ENCODE measurements around the gene TBL1X.
A peak's percentile ranks its signal among the peaks of the same experiment; 100 is the strongest.
"Not testable (repeated sequence)": the region's sequence is repeated elsewhere in the genome, so short reads cannot be mapped to it uniquely, and the experiment has no call there.

The TBL1X gene

DNA sequence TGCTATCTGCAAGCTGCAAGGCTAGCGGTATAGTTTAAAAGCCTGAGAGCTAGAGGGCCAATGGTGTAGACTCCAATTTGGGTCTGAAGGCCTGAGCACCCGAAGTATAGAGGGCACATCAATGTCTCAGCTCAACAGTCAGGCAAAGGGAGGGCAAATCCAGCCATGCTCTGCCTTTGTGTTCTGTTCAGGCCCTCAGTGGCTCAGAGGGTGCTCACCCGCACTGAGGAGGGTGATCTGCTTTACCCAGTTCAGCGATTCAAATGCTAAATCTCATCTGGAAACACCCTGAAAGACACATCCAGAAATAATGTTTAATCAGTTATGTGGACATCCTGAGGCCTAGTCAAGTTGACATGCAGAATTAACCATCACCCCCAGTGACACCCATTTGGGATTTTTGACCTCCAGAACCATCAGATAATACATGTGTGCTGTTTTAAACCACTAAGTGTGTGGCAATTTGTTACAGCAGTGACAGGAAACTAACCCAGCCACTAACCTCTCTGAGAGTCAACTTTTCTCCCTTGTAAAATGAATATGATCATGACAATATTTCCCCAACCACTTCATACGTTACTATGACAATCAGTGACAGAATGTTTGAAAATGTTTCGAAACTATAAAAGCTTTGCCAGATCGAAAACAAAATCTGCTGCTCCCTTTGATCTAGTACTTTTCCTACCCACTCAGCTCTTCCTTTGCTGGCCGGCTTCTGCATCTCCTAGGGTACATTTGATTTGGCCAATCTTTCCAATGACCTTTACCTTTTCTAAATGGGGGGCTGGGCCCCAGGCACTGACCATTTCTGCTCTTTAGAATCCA, 8.4 kb upstream of the TBL1X start:
- DNase-seq, result no peak
- in situ Hi-C loops (cut with HindIII; ENCODE audit: low pct_ligation_motif_present, low pct_unique_long_range_greater_than_20kb, low sequenced_read_pairs), result no loop called here

DNA sequence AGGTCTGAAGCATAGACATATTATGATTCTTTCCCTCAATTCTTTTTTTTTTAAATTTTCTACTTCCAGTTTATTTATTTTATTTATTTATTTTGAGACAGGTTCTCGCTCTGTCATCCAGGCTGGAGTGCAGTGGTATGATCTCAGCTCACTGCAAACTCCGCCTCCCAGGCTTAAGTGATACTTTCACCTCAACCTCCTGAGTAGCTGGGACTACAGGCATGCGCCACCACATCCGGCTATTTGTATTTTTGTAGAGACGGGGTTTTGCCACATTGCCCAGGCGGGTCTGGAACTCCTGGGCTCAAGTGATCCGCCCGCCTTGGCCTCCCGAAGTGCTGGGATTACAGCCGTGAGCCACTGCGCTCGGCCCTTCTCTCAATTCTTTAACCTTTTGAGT, 6.8 kb upstream of the TBL1X start:
- DNase-seq; in situ Hi-C loops (cut with HindIII; ENCODE audit: low pct_ligation_motif_present, low pct_unique_long_range_greater_than_20kb, low sequenced_read_pairs): not testable (repeated sequence)

DNA sequence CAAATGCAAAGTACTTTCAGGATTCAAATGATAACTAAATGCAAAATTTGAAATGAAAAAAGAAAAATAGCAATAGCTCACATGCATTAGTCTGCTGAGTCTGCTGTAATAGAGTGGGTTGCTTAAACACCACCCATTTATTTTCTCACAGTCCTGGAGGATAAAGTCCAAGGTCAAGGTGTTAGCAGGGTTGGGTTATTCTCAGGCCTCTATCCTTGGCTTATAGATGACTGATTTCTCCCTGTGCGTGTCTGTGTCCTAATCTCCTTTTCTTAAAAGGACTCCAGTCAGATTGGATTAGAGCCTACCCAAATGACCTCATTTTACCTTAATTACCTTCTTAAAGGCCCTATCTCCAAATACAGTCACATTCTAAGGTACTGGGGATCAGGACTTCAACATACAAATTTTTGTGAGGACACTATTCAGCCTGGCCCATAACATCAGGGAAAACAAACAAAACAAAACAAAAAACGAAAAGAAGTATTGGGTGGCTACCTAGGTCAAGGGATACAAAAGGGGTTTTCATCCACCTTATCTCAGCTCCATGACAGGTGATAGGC, 6.3 kb upstream of the TBL1X start:
- in situ Hi-C loops (cut with HindIII; ENCODE audit: low pct_ligation_motif_present, low pct_unique_long_range_greater_than_20kb, low sequenced_read_pairs), result no loop called here
- DNase-seq, result no peak

DNA sequence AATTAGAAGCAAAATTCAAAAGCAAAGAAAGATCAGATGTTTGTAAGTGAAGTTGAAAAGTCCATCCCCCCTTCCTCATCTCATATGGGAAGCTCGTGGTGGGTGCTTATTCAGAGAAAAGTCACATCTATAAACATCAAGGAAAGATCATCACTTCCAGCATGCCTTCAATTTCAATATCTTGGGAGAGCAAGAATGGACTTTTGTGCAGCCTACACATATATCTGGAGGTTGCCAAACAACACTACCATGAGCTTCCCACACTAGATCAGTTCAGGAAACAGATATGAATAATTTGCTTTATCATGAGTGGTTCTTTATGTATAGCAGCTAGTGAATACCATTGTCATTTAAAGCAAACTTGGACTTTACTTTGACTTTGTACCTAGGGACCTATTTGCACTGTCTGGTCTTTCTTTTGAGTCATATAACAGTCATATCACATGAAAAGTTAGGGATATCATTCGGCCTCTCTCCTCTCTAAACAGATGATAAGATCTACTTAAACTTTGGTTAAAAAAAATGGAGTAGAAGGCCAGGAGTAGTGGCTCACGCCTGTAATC, 5.6 kb upstream of the TBL1X start:
- no peak for DNase-seq
- in situ Hi-C loops (cut with HindIII; ENCODE audit: low pct_ligation_motif_present, low pct_unique_long_range_greater_than_20kb, low sequenced_read_pairs), result no loop called here

DNA sequence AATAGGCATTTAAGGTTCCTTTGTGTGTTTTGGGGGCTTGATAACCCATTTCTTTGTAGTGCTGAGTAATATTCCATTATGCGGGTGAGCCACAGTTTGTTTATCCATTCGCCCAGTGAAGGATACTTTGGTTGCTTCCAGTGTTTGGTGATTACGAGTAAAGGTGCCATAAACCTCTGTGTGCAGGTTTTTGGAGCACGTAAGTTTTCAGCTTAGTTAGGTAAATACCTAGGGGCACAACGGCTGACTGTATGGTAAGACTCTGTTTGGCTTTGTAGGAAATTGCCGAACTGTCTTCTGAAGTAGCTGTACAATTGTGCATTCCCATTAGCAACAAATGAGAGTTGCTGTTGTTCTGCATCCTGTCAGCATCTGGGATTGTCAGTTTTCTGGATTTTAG, 3.8 kb upstream of the TBL1X start:
- no peak for DNase-seq
- in situ Hi-C loops (cut with HindIII; ENCODE audit: low pct_ligation_motif_present, low pct_unique_long_range_greater_than_20kb, low sequenced_read_pairs), result no loop called here

DNA sequence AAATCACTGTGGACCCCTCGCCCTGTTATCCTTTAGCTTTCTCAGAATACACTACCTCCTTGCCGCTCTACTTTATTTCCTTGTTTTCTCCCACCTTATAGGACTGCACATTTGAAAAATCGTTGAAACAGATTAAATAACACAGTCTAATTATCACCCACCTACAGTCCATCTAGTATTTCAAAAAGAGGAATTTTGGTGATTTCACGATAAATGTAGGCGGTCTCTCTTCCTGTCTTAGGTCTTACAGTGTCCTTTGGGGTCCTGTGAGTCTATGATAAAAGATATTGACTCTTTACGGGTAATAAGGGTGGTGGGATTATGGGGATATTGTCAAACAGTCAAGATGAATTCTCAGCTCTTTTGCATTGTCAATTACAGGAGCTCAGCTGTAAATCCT, 2.4 kb upstream of the TBL1X start:
- in situ Hi-C loops (cut with HindIII; ENCODE audit: low pct_ligation_motif_present, low pct_unique_long_range_greater_than_20kb, low sequenced_read_pairs), result no loop called here
- DNase-seq, result no peak

DNA sequence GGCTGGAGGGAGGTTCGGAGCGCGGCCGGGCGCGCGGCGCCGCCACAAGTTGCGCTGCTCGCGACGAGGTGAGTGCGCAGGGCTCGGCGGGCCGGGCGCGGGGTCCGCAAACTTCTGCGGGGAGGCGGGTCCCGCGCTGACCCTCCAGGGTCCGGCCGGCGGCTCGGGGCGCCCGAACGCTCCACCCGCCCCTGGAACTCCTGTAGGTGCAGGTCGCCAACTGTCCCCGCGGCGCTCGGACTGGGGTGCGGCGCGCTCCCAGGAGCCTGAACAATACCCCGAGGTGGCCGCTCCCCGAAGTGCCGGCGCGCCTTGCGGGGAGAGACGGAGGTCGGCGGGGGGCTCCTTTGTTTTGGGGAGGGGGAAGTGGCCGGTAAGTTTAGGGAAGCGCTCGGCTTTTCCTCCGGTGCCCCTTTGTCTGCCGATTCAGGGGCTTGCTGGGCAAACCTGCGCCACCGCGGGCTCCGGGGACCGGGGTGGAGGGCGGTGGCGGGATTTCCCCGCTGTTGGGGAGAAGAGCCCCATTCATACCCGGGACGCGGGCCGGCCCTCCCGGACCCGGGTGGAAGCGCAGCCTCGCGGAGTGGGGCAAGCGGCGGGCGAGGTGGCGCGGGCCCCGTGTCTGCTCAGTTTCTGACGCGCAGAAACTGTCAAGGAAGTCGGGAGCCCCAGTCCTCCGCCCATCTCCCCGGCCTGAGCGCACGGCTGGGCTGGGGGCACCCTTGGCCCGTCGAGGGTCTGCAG, 694 bp downstream of the TBL1X start:
- in situ Hi-C loops (cut with HindIII; ENCODE audit: low pct_ligation_motif_present, low pct_unique_long_range_greater_than_20kb, low sequenced_read_pairs), result no loop called here
- DNase-seq, result no peak

DNA sequence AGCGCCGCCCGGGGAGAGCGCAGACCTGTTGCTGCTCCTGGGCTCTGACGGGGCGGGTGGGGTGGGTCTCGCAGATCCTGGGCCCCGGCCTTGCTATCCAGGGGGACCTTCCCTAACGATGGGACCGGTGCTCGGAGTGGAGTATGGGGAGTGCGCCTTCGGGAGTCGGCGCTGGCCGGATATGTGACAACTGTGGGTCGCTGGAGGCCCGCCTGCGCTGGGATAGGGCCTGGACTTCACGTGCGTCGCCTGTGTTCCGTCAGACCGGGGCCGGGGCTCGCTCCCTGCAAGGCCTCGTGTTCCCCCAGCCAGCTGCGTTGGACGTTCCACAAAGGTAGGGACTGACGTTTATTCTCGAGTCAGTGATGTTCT, 1.3 kb downstream of the TBL1X start:
- DNase-seq, result peak; percentile 11
- in situ Hi-C loops (cut with HindIII; ENCODE audit: low pct_ligation_motif_present, low pct_unique_long_range_greater_than_20kb, low sequenced_read_pairs), result no loop called here

DNA sequence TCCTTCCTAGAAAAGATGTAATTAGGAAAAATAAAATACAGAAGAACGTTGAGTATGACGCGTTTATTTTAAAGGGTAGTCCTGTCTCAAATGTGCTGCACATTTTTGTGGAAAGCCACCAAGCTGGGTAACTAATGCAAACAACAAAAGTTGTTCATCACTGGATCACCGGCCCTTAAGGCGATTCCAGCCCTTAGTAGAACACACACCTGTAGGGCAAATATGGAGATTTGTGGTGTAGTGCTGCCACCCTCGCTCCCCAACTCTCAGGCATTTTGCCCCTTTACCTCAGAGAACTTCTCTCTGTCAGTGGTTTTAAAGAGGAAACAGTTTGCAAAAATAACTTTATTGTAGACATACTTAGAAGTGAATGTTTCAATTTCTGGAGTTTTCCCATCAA, 1.9 kb downstream of the TBL1X start:
- DNase-seq, result no peak
- in situ Hi-C loops (cut with HindIII; ENCODE audit: low pct_ligation_motif_present, low pct_unique_long_range_greater_than_20kb, low sequenced_read_pairs), result no loop called here

DNA sequence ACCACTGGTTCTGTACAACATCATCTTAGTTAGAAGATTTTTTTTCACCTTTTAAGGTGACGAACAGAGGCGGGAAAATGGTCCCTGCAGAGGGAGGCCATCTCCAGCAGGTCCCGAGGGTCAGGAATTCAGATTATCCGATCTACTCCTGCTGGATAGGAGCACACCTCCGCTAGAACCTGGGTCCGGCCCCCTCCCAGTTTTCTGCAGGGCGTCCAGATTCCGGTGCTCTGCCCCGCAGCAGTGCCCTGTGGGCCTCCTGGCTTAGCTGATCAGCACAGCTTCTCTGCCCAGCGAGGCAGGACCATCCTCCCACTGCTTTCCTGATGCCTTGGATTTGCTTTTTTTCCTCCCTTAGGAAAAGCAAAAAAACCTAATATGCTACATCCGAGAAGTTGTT, 2.3 kb downstream of the TBL1X start:
- in situ Hi-C loops (cut with HindIII; ENCODE audit: low pct_ligation_motif_present, low pct_unique_long_range_greater_than_20kb, low sequenced_read_pairs), result no loop called here
- no peak for DNase-seq

DNA sequence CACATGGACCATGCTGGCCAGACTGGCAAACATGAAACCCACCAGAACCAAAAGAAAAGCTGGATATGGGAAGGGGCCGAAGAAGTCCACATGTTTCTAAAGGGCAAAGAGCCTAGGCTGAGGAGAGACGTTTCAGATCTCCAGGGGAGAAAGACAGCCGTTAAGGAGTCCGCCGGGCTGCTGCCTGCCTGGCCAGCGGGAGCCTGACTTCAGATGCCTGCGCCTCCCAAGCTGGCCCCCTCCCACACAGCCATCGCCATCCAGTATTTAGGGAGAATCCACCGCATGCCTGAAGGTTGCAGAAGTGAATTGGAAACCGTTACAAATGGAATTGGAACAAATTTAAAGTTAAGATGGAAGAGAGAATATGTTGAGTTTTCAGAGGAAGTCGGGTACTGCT, 2.9 kb downstream of the TBL1X start:
- no peak for DNase-seq
- in situ Hi-C loops (cut with HindIII; ENCODE audit: low pct_ligation_motif_present, low pct_unique_long_range_greater_than_20kb, low sequenced_read_pairs), result no loop called here

DNA sequence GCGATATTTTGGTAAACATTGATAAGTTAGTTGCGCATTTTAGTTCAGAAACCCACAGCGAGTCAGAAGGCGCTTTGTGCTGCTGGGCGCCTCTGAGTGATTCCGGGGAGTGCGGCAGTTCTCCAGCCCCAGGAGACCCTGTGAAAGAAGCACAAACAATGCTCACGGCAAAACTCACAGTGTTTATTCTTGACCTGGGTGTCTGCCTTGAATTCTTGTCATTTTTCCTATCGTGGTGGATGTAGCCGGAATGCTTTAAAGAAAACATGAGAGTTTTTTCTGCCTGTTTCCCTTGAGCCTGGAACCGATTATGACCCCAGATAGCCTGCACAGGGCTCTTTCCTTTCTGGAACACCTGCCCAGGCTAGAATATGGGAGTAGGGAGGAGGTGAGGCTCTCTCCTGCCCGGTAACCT, 6.7 kb downstream of the TBL1X start:
- in situ Hi-C loops (cut with HindIII; ENCODE audit: low pct_ligation_motif_present, low pct_unique_long_range_greater_than_20kb, low sequenced_read_pairs), result no loop called here
- DNase-seq, result no peak

DNA sequence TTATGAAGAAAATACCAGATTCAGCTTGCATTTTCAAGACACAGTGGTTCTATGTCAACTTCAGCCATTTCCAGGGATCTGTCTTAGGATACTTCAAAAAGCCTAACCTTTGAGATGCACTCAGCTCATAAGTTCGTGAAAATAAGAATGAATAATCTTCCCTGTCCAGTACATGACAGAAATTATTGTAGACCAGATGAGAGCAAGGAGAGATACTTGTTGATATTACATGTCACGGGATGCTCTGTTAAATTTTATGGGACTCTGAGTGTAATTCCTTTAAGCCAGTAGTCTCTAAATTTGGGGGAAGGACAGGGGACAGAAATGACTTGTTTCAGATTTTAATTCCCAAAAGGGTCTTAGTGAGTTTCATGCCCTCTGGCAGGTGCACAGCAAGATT, 8.8 kb downstream of the TBL1X start:
- no peak for DNase-seq
- in situ Hi-C loops (cut with HindIII; ENCODE audit: low pct_ligation_motif_present, low pct_unique_long_range_greater_than_20kb, low sequenced_read_pairs), result no loop called here

DNA sequence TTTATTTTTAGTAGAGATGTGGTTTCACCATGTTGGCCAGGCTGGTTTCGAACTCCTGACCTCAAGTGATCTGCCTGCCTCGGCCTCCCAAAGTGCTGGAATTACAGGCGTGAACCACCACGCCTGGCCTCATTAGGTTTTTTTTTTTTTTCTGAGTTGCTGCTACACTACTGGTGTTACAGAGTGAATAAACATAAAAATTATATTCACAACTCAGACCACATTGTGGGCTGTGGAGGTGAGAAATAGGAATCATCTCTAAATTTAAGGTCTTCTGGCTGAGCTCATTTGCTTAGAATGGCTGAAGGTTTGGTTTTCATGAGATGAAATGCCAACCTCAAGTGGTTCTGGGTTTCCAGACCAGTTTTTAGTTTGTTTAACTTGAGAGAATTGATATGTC, 10.6 kb downstream of the TBL1X start:
- in situ Hi-C loops (cut with HindIII; ENCODE audit: low pct_ligation_motif_present, low pct_unique_long_range_greater_than_20kb, low sequenced_read_pairs); DNase-seq: not testable (repeated sequence)

DNA sequence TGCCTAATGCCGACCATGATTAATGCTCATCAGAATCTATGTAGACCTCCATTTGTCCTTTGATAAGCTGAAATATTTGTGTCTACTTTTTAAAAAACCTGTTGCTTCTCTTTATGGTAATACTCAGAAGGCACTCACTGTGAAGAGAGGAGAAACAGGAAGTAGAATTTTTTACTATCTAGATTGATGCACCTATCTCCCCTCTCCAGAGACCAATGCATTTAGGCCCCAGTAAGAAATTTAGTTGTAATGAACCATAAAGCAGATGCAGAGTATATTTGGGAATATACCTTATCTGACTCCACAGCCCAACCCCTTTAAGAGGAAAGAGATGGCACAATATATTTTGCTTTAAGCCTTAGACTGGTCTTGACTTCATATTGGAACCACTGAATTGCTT, 11.1 kb downstream of the TBL1X start:
- in situ Hi-C loops (cut with HindIII; ENCODE audit: low pct_ligation_motif_present, low pct_unique_long_range_greater_than_20kb, low sequenced_read_pairs), result no loop called here
- no peak for DNase-seq

DNA sequence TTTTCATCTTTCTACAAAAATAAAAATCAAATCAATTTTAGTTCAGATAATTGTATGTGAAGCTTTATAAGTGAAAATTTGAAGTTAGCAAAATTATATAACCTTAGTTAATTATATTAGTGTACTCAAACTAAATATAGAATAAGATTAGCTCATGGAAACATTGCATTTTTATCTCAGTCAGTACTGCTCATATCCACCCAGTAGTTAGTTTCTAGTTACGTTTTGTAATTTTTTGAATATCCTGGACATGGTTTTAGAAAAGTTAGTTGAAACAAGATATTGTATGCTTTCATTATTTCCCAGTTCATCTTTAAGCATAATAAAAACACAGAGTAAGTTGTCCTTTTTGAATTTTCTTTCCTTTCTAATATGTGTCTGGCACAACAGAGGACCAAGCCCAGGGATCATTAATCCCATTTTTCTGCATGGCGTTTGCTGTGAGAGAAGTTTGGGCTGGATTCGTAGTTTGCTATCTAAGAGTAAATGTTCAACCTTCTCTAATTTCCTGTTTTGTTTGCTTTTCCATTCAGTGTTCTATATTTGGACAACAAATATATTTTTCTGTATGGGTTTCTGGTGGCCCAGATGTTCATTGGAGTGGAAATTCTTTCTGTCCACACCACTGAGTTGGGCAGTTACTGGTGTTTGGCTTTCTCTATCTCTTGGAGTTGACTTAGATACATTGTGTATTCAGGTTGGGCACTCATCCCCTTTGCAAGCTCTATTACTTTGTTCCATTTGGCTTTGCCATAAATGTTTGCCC, 12.1 kb downstream of the TBL1X start:
- in situ Hi-C loops (cut with HindIII; ENCODE audit: low pct_ligation_motif_present, low pct_unique_long_range_greater_than_20kb, low sequenced_read_pairs), result no loop called here
- no peak for DNase-seq

DNA sequence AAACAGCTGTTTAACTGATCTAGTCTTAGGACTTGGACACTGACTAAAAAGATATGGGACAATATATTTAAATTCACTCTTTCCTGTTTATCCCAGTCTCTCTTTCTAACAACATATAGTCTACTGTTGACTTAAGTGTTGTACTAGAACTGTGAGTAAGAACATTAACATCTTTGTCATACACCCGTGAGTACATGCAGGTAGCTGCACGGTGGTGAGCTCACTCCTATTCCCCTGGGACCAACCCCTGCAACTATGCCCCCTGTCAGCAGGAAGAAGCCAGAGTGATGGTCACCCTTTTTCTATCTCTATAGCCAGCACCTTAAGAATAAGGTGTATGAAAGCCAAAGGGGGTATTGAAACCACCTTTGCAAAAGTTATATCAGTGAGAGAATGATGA, 17.6 kb downstream of the TBL1X start:
- DNase-seq, result no peak
- in situ Hi-C loops (cut with HindIII; ENCODE audit: low pct_ligation_motif_present, low pct_unique_long_range_greater_than_20kb, low sequenced_read_pairs), result no loop called here

DNA sequence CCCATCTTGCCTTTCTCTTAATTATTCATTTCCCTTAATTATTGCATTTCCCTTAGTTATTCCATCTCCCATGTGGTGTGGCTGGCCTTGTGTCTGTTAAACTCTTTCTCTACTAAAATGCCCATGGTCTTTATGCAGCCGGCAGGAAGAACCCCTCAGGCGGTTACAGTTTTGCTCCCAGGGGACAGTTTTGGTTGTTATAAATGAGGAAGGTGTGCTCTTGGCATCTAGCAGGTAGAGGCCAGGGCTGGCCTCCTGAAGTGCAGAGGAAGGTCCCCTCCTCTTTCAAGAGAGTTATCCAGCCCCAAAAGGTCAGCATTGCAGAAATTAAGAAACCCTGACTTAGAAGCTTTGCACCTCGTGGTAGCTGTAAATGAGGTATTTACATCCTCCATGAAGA, 18.0 kb downstream of the TBL1X start:
- in situ Hi-C loops (cut with HindIII; ENCODE audit: low pct_ligation_motif_present, low pct_unique_long_range_greater_than_20kb, low sequenced_read_pairs), result no loop called here
- no peak for DNase-seq

DNA sequence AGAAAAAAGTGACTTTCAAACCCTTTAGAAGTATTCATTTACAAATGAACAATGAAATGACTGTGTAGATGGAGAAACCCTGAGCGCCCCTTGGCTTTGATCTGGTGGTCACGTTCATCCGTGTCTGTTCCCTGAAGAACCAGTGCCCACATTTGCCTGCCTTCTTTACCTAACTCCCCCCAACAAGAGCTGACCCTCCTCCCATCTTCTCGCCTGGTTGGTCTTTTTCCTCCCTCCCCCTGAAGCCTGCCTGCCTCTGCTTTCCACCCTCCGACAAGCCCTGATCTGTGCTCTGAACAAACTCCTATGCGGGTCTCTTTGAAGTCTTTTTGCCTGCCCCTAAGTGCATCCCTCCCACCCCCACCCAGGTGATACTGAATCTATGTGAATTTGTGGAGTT, 18.5 kb downstream of the TBL1X start:
- DNase-seq, result no peak
- in situ Hi-C loops (cut with HindIII; ENCODE audit: low pct_ligation_motif_present, low pct_unique_long_range_greater_than_20kb, low sequenced_read_pairs), result no loop called here
